ENCODE measurements around the gene SEMA3B. TPM values are rescaled to one million over a fixed set of nuclear protein-coding genes. Genes with fewer than 3 reads are reported as not detected.

Gene SEMA3B
- total RNA-seq, 4 donors from 2014 or later = 1.7 to 3.1 (median 2.1) TPM

Small RNA genes within 50 kb of the gene (microRNA-seq; reads per million reads assigned to microRNA genes)
- gene MIR5787 (ENCODE audit: borderline replicate concordance in 2 of 2) = 0 reads per million in 2 donors

Other genes starting within 250 kb of the SEMA3B start
- 100 to 1,000 TPM in 1 of 4 donors, 10 to 100 TPM in 3; 41.1 to 108 (median 48.2) TPM for gene RBM5, start 180.2 kb upstream of the SEMA3B start, total RNA-seq
- 10 to 100 TPM in 1 of 4 donors, 1 to 10 TPM in 3; 5.2 to 40.1 (median 7.5) TPM for gene SEMA3F, start 113.8 kb upstream of the SEMA3B start, total RNA-seq
- not detected for gene GNAT1, start 77.5 kb upstream of the SEMA3B start, total RNA-seq
- gene SLC38A3, start 63.9 kb upstream of the SEMA3B start, total RNA-seq = 1 to 10 TPM; 1.9 to 8.9 (median 5.0) TPM
- 10 to 100 TPM; 26.7 to 67.8 (median 39.8) TPM for gene GNAI2, start 32.9 kb upstream of the SEMA3B start, total RNA-seq
- under 1 TPM in 3 of 4 donors, not detected in 1; 0.41 to 0.98 (median 0.49) TPM for gene LSMEM2, start 9.9 kb downstream of the SEMA3B start, total RNA-seq
- 100 to 1,000 TPM; 111 to 145 (median 127) TPM for gene IFRD2, start 23.3 kb downstream of the SEMA3B start, total RNA-seq
- gene HYAL3, start 30.3 kb downstream of the SEMA3B start, total RNA-seq = 1 to 10 TPM in 3 of 4 donors, not detected in 1; 1.1 to 2.3 (median 1.2) TPM
- gene NAA80, start 30.3 kb downstream of the SEMA3B start, total RNA-seq = 10 to 100 TPM; 12.5 to 22.1 (median 14.8) TPM
- gene HYAL1, start 34.4 kb downstream of the SEMA3B start, total RNA-seq = 10 to 100 TPM in 2 of 4 donors, 1 to 10 TPM in 2; 3.6 to 14.6 (median 9.1) TPM
- gene HYAL2, start 53.6 kb downstream of the SEMA3B start, total RNA-seq = 10 to 100 TPM; 47.0 to 69.8 (median 65.4) TPM
- 10 to 100 TPM; 38.5 to 72.7 (median 51.5) TPM for gene TUSC2, start 59.1 kb downstream of the SEMA3B start, total RNA-seq
- gene RASSF1, start 71.7 kb downstream of the SEMA3B start, total RNA-seq = 10 to 100 TPM; 13.3 to 22.5 (median 18.0) TPM
- gene ZMYND10, start 76.6 kb downstream of the SEMA3B start, total RNA-seq = 1 to 10 TPM in 1 of 4 donors, not detected in 3; 3.0 TPM
- 10 to 100 TPM; 14.1 to 26.2 (median 23.1) TPM for gene NPRL2, start 81.6 kb downstream of the SEMA3B start, total RNA-seq
- gene CYB561D2, start 81.7 kb downstream of the SEMA3B start, total RNA-seq = 10 to 100 TPM; 13.3 to 19.9 (median 17.8) TPM
- 10 to 100 TPM; 26.9 to 57.8 (median 42.3) TPM for gene TMEM115, start 90.4 kb downstream of the SEMA3B start, total RNA-seq
- gene CACNA2D2, start 234.5 kb downstream of the SEMA3B start, total RNA-seq = under 1 TPM; 0.27 to 0.68 (median 0.45) TPM